ENCODE results near the gene SHISA5.
"Not testable (repeated sequence)": the region's sequence is repeated elsewhere in the genome, so short reads cannot be mapped to it uniquely, and the experiment has no call there.

Gene SHISA5

DNA sequence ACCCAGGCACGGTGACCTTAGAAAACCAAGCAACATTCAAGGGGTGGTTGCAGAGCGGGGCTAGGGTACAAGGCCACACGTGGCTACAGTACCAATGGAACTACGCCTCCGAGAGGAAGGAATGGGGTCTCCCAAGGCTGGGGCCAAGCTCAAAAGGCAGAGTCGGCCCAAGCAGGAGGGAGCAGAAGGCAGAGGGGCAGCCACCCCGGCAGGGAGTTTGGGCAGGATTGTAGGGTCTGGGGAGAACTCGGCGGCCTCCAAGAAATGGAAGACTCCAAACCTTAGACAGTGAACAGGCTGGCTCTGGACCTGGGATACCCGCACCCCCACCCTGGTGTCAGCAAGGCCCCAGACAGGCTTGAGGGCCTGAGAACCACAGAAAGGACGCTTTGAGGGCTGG lies 28.8 kb downstream of the SHISA5 start:
- no peak for DNase-seq

- DNase-seq, result no peak
Measured at GRCh38 chr3:48474619-48475018, 29.4 kb downstream of the SHISA5 start.

- not testable (repeated sequence) for DNase-seq
Measured at GRCh38 chr3:48474031-48474430, 29.9 kb downstream of the SHISA5 start.

GRCh38 chr3:48473617-48473952 lies 30.4 kb downstream of the SHISA5 start:
- no peak for DNase-seq

DNA sequence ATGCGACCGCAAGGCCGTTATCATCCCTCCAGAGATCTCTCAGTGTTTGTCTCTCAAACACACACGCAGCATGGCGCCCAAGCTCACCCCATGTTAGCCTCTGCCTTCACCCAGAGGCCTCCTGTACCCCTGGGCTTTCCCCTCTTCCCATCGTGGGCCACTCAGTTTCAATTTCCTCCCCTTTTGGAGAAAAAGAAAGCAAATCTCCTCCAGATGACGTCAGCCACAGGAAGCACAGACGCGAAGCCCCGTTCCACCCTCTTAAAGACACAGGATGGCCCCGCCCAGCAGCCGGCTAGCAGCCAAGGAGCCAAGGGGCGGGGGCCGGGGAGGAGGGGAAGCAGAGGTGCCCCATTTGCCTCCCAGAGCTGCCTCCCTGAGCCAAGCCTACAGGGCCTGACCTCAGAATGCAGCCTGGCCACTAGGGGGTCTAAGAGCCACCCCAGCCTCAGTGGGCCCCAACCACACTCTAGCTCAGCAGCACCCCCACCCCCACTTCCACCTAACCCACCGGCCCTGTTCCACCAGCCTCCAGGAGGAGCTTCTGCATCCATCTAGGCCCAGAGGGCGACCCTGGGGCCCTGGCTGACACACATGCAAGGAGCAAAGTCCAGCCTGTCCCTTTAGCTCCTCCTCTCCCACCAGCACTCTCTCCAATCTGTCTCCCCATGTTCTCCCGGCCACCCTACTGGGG lies 30.9 kb downstream of the SHISA5 start:
- DNase-seq, result peak; percentile 83 to 88

- peak in 1 of 2 experiments; percentile 66 for DNase-seq
Measured at GRCh38 chr3:48472673-48472922, 31.4 kb downstream of the SHISA5 start.

GRCh38 chr3:48470286-48470685 lies 33.7 kb downstream of the SHISA5 start:
- DNase-seq, result no peak

DNA sequence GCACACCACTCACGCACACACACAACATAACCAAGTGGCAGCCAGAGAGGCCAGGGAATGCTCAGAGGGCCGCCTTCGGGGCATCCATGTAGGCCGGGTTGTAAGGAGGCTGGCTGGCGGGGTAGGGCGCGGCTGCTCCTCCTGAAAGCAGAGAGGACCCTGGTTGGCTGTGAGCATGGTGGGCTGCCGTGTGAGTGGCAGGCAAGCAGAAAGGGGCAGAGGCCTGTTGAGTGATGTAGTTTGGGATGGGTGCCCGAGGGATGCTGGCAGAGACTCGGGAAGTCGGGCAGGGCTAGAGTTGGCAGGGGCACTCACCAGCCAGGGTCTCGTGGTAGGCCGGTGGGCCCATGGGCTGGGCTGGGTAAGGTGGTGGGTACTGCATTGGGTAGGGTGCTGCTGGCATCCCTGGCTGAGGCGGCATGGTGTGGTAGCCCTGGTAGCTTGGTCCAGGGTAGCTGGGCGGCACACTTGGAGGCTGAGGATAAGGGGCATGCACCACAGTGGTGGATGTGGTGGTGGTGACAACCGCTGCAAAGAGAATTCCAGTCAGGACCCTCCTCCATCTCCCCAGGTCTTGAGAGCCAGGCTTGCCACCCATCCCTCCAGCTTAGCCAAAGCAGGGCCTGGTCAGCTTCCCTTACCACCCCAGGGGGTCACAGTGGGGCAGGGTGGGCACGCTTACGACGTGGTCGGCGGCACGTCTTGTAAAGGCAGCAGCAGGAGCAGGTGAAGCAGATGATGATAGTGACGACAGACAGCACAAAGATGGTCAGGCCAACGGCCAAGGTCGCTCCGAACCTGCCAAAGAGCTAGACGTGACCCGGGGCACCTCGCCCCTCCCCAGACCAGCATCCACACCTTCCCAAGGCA lies 34.7 kb downstream of the SHISA5 start:
- no peak for DNase-seq

DNA sequence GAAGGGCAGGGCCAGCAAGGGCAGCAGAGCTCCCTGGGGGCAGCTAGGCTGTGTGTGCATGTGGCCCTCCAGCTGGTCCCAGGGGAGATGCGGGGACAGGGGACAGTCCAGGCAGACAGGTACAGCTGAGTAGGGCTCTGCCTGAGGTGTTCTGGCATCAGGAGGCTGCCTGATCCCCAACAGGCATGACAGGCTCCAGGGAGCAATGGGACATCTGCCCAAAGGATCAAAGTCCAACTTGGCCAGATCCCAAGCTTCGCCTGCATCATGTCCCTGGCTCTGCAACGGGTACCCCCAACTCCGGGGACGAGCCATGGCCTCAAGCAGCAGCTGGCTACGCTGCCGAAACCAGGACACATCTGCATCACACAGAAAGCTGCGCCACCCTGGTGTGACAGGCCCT lies 35.6 kb downstream of the SHISA5 start:
- DNase-seq, result no peak

GRCh38 chr3:48467473-48468267 lies 36.3 kb downstream of the SHISA5 start:
- DNase-seq, result no peak

DNA sequence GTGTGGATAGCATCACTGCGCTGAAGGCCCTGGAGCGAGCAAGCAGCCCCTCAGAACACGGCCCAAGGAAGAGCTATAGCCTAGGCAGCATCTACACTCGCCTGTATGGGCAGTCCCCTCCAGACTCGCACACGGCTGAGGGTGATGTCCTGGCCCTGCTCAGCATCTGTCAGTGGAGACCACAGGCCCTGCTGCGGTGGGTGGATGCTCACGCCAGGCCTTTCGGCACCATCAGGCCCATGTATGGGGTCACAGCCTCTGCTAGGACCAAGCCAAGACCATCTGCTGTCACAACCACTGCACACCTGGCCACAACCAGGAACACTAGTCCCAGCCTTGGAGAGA lies 36.9 kb downstream of the SHISA5 start:
- DNase-seq, result no peak

GRCh38 chr3:48466386-48467109 lies 37.4 kb downstream of the SHISA5 start:
- DNase-seq, result no peak

GRCh38 chr3:48465531-48466378 lies 38.2 kb downstream of the SHISA5 start:
- peak in 1 of 2 experiments; percentile 33 for DNase-seq

GRCh38 chr3:48465237-48465530 lies 38.8 kb downstream of the SHISA5 start:
- no peak for DNase-seq

DNA sequence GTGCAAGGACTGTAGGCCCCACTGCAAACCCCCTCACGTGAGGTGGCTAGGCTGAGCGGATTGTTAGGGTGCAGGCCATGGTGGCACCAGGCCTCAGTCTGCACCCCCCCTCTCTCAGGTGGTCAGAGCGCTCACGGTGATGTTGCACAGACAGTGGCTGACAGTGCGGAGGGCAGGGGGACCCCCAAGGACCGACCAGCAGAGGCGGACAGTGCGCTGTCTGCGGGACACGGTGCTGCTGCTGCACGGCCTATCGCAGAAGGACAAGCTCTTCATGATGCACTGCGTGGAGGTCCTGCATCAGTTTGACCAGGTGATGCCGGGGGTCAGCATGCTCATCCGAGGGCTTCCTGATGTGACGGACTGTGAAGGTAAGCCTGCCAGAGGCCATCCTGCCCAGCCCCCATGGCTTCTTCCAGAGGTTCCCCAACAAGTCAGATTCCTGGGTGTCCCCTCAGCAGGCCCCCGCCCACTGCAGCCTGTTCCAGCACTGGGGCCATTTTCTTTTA lies 39.2 kb downstream of the SHISA5 start:
- DNase-seq, result no peak

GRCh38 chr3:48463703-48464102 lies 40.3 kb downstream of the SHISA5 start:
- no peak for DNase-seq

DNA sequence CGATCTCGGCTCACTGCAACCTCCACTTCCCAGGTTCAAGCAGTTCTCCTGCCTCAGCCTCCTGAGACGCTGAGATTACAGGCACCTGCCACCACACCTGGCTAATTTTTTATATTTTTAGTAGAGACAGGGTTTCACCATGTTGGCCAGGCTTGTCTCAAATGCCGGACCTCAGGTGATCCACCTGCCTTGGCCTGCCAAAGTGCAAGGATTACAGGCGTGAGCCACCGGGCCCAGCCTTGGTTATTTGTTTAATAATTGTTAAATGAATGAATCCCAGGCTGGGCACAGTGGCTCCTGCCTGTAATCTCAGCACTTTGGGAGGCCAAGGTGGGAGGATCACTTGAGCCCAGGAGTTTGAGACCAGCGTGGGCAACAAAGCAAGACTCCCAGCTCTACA lies 42.2 kb downstream of the SHISA5 start:
- not testable (repeated sequence) for DNase-seq

DNA sequence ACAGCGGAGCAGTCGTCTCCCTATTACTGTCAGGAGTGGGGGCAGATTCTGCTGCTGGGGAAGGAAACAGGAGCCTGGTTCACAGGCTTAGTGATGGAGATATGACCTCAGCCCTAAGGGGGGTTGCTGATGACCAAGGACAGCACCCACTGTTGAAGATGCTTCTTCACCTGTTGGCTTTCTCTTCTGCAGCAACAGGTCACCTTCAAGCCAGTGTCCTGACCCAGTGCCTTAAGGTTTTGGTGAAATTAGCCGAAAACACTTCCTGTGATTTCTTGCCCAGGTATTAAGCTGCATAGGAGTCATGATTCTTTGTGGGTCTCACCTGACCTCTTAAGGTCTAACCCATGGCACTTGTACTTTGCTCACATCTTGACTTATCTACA lies 43.5 kb downstream of the SHISA5 start:
- no peak for DNase-seq

- DNase-seq, result no peak
Measured at GRCh38 chr3:48459773-48460516, 44.0 kb downstream of the SHISA5 start.

GRCh38 chr3:48459331-48459730 lies 44.6 kb downstream of the SHISA5 start:
- no peak for DNase-seq

- no peak for DNase-seq
Measured at GRCh38 chr3:48456456-48456855, 47.5 kb downstream of the SHISA5 start.

- DNase-seq, result peak in 1 of 2 experiments; percentile 35
Measured at GRCh38 chr3:48451270-48451669, 52.7 kb downstream of the SHISA5 start.

Data from NCI-H524 (cell line).